Caco-2 (cell line): ENCODE measurements around the gene PDE11A. TPM values are rescaled to one million over a fixed set of nuclear protein-coding genes. Genes with fewer than 3 reads are reported as not detected.

ENCODE experiments used
- BruUV-seq: library from RNA; stranded (reverse); fragments of 400-500 nt; replicated peaks from 2 replicates; lab custom pipeline; 2021; lab: Mats Ljungman, UMichigan
- CTCF ChIA-PET: fragments of 300-600 bp; sonication (Branson Sonifier 250); formaldehyde crosslinking; loops from one replicate; lab custom pipeline; 2022; ENCODE audit warnings: antibody characterized with exemption; lab: Charles Lee
- POLR2A ChIA-PET: fragments of 300-600 bp; sonication (Branson Sonifier 250); formaldehyde crosslinking; loops from one replicate; lab custom pipeline; 2022; ENCODE audit warnings: antibody characterized with exemption; lab: Charles Lee
- DNase-seq, 2 experiments: peaks; one replicate each; pipeline versions ENCODE4 v3.0.0 to v3.0.0-alpha.2; 2020 to 2022
- H3K27me3 ChIP-seq: replicated peaks from 2 replicates; pipeline ENCODE4 v1.6.0; 2011; ENCODE audit warnings: low read length; ENCODE audit not compliant: control insufficient read depth, insufficient read depth
- H3K36me3 ChIP-seq: 2 replicates; pipeline ENCODE4 v1.5.1; 2011; ENCODE audit warnings: low read length; ENCODE audit not compliant: control insufficient read depth, insufficient read depth
- H3K4me1 ChIP-seq: fragments of 250-450 bp; sonication (Bioruptor Pico); 2 replicates; pipeline ENCODE4 v1.5.1; 2020; ENCODE audit warnings: mild to moderate bottlenecking
- H3K4me3 ChIP-seq: 2 replicates; pipeline ENCODE4 v1.5.1; 2011; ENCODE audit warnings: low read depth, mild to moderate bottlenecking, control low read depth, low read length
- H3K9me3 ChIP-seq: fragments of 250-450 bp; sonication (Bioruptor Pico); 2 replicates; pipeline ENCODE4 v1.5.1; 2020; ENCODE audit warnings: mild to moderate bottlenecking, moderate library complexity
- H3K27ac Mint-ChIP-seq: one replicate; pipeline ENCODE4 v1.8.0; 2022; ENCODE audit warnings: mixed read lengths; ENCODE audit not compliant: unreplicated experiment
- H3K27me3 Mint-ChIP-seq: one replicate; pipeline ENCODE4 v1.8.0; 2022; ENCODE audit warnings: mixed read lengths; ENCODE audit not compliant: insufficient read depth, unreplicated experiment
- H3K36me3 Mint-ChIP-seq: one replicate; pipeline ENCODE4 v1.8.0; 2022; ENCODE audit warnings: mild to moderate bottlenecking, mixed read lengths; ENCODE audit not compliant: insufficient read depth, unreplicated experiment
- H3K4me1 Mint-ChIP-seq: one replicate; pipeline ENCODE4 v1.8.0; 2022; ENCODE audit warnings: low read depth, mixed read lengths; ENCODE audit not compliant: unreplicated experiment
- H3K4me3 Mint-ChIP-seq: one replicate; pipeline ENCODE4 v1.8.0; 2022; ENCODE audit warnings: mild to moderate bottlenecking, moderate library complexity, mixed read lengths; ENCODE audit not compliant: unreplicated experiment
- H3K9me3 Mint-ChIP-seq: one replicate; pipeline ENCODE4 v1.8.0; 2022; ENCODE audit warnings: mixed read lengths; ENCODE audit not compliant: unreplicated experiment
- CTCF ChIP-seq, 2 experiments: fragments of 200-600 bp in 1 of 2; IDR thresholded peaks; 1 replicate in 1 of 2; 2 replicates in 1 of 2; pipeline versions ENCODE4 v1.5.1 to v1.8.0; 2011 to 2022; ENCODE audit warnings: antibody characterized with exemption in 1 of 2, control low read depth in 1 of 2, inconsistent platforms in 1 of 2, low read depth in 1 of 2, low read length in 1 of 2, mild to moderate bottlenecking in 1 of 2, moderate library complexity in 1 of 2; ENCODE audit not compliant: insufficient read depth in 1 of 2, severe bottlenecking in 1 of 2, unreplicated experiment in 1 of 2
- intact Hi-C: fragments of 100-400 bp; cut with micrococcal nuclease; formaldehyde crosslinking; loops from one replicate; pipeline ENCODE4 v1.10.0; 2022; ENCODE audit not compliant: unreplicated experiment
- total RNA-seq: library from RNA; stranded (reverse); gene quantifications from 2 replicates; pipeline ENCODE4 v1.2.3, GENCODE V29; 2022

The PDE11A gene
- total RNA-seq, 1 experiment from 2014 or later, result 0.25 TPM

GRCh38 chr2:178059681-178060080, 12.9 kb downstream of the PDE11A start:
- H3K27me3 ChIP-seq, result no peaks in the 10 kb centered on the region
- no peaks in the 10 kb centered on the region for H3K9me3 Mint-ChIP-seq
- intact Hi-C loops, result loop anchor here (10.0 kb wide), 1 partner anchor 265 kb away; no protein-coding TSS in a partner anchor
- H3K4me1 ChIP-seq, result no peaks in the 10 kb centered on the region
- POLR2A ChIA-PET, result no interaction called here
- no peaks in the 10 kb centered on the region for H3K9me3 ChIP-seq
- no peak overlapping the region for H3K4me3 Mint-ChIP-seq
- H3K36me3 Mint-ChIP-seq, result no peaks in the 10 kb centered on the region
- CTCF ChIA-PET, result no interaction called here
- DNase-seq, result no peak
- no peak overlapping the region for H3K27ac Mint-ChIP-seq
- no peaks in the 10 kb centered on the region for H3K4me1 Mint-ChIP-seq
- no TSS peak for BruUV-seq
- no peak for TF ChIP-seq CTCF (IDR thresholded peaks at IDR 0.05; ENCODE audit: insufficient read depth in 1 of 2, low read depth in 1 of 2, low read length in 1 of 2, severe bottlenecking in 1 of 2, unreplicated experiment in 1 of 2)
- H3K4me3 ChIP-seq, result no peak overlapping the region
- H3K36me3 ChIP-seq, result no peaks in the 10 kb centered on the region
- H3K27me3 Mint-ChIP-seq, result peaks cover 5% of the 10 kb centered on the region

GRCh38 chr2:178059111-178059510, 13.5 kb downstream of the PDE11A start:
- H3K9me3 Mint-ChIP-seq, result no peaks in the 10 kb centered on the region
- Histone ChIP-seq H3K36me3 (no peaks in the 10 kb centered on the region), H3K4me3 (no peak overlapping the region), H3K4me1 (no peaks in the 10 kb centered on the region), H3K27me3 (no peaks in the 10 kb centered on the region), H3K9me3 (no peaks in the 10 kb centered on the region)
- no peaks in the 10 kb centered on the region for H3K4me1 Mint-ChIP-seq
- no peak for TF ChIP-seq CTCF (IDR thresholded peaks at IDR 0.05; ENCODE audit: insufficient read depth in 1 of 2, low read depth in 1 of 2, low read length in 1 of 2, severe bottlenecking in 1 of 2, unreplicated experiment in 1 of 2)
- no TSS peak for BruUV-seq
- ChIA-PET POLR2A (no interaction called here), CTCF (no interaction called here)
- intact Hi-C loops, result no loop called here
- peaks cover 5% of the 10 kb centered on the region for H3K27me3 Mint-ChIP-seq
- DNase-seq, result no peak
- H3K4me3 Mint-ChIP-seq, result no peak overlapping the region
- H3K27ac Mint-ChIP-seq, result no peak overlapping the region
- no peaks in the 10 kb centered on the region for H3K36me3 Mint-ChIP-seq

- H3K4me1 ChIP-seq, result no peaks in the 10 kb centered on the region
- BruUV-seq, result no TSS peak
- H3K9me3 ChIP-seq, result no peaks in the 10 kb centered on the region
- Mint-ChIP-seq H3K27ac (no peak overlapping the region), H3K9me3 (no peaks in the 10 kb centered on the region), H3K4me1 (no peaks in the 10 kb centered on the region), H3K27me3 (peaks cover 10% of the 10 kb centered on the region), H3K4me3 (no peak overlapping the region), H3K36me3 (no peaks in the 10 kb centered on the region)
- intact Hi-C loops, result no loop called here
- no peak overlapping the region for H3K4me3 ChIP-seq
- no peak for DNase-seq
- ChIA-PET CTCF (no interaction called here), POLR2A (no interaction called here)
- TF ChIP-seq CTCF (IDR thresholded peaks at IDR 0.05; ENCODE audit: insufficient read depth in 1 of 2, low read depth in 1 of 2, low read length in 1 of 2, severe bottlenecking in 1 of 2, unreplicated experiment in 1 of 2), result no peak
- H3K36me3 ChIP-seq, result no peaks in the 10 kb centered on the region
- H3K27me3 ChIP-seq, result no peaks in the 10 kb centered on the region
Observed at GRCh38 chr2:178057179-178057680, 15.3 kb downstream of the PDE11A start.
